ENCODE measurements around the gene LSM3.

Gene LSM3

GRCh38 chr3:14239940-14240339, 61.3 kb downstream of the LSM3 start:
- no peak for DNase-seq (ENCODE audit: low read depth in 2 of 2, low spot score in 1 of 2)

- no peak for DNase-seq (ENCODE audit: low read depth in 2 of 2, low spot score in 1 of 2)
Observed at GRCh38 chr3:14240366-14240765, 61.7 kb downstream of the LSM3 start.

GRCh38 chr3:14241716-14242115, 63.1 kb downstream of the LSM3 start:
- no peak for DNase-seq (ENCODE audit: low read depth in 2 of 2, low spot score in 1 of 2)

- no peak for DNase-seq (ENCODE audit: low read depth in 2 of 2, low spot score in 1 of 2)
Observed at GRCh38 chr3:14242490-14243311, 64.1 kb downstream of the LSM3 start.

- DNase-seq (ENCODE audit: low read depth in 2 of 2, low spot score in 1 of 2) = no peak
Observed at GRCh38 chr3:14243782-14244181, 65.2 kb downstream of the LSM3 start.

- no peak for DNase-seq (ENCODE audit: low read depth in 2 of 2, low spot score in 1 of 2)
Observed at GRCh38 chr3:14244521-14245247, 66.1 kb downstream of the LSM3 start.

- no peak for DNase-seq (ENCODE audit: low read depth in 2 of 2, low spot score in 1 of 2)
Observed at GRCh38 chr3:14245248-14245639, 66.6 kb downstream of the LSM3 start.

GRCh38 chr3:14245822-14246221, 67.2 kb downstream of the LSM3 start:
- DNase-seq (ENCODE audit: low read depth in 2 of 2, low spot score in 1 of 2) = no peak

- no peak for DNase-seq (ENCODE audit: low read depth in 2 of 2, low spot score in 1 of 2)
Observed at GRCh38 chr3:14246414-14246813, 67.8 kb downstream of the LSM3 start.

GRCh38 chr3:14248477-14248848, 69.8 kb downstream of the LSM3 start:
- no peak for DNase-seq (ENCODE audit: low read depth in 2 of 2, low spot score in 1 of 2)

GRCh38 chr3:14248849-14249523, 70.4 kb downstream of the LSM3 start:
- no peak for DNase-seq (ENCODE audit: low read depth in 2 of 2, low spot score in 1 of 2)
